Neural progenitor cell (in vitro differentiated cells): ENCODE results near the gene MS4A2.

Experiments used
- EZH2phosphoT487 ChIP-seq: fragments of 200-600 bp; sonication (generic); IDR thresholded peaks from 2 replicates; pipeline ENCODE4 v1.6.1; 2017; ENCODE audit warnings: antibody characterized with exemption
- TF ChIP-seq, protein P1 (sequence below): fragments of 200-600 bp; sonication (generic); IDR thresholded peaks from 2 replicates; pipeline ENCODE4 v1.5.1; 2017; ENCODE audit warnings: antibody characterized with exemption, mild to moderate bottlenecking

DNA sequence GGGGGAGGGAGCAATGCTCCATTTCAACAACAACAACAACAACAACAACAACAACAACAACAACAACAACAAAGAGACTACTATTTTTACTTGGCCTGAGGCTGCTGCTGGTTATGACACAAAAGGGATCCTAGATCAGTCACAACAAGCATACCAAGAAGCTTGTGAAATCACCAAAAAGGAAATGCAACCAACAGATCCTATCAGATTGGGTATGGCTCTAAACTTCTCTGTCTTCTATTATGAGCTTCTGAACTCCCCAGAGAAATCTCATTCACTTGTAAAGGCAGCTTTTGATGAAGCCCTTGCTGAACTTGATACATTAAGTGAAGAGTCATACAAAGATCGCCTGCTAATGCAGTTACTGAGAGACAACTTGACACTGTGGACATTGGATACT lies 10.5 kb upstream of the MS4A2 start:
- TF ChIP-seq, protein P1, sequence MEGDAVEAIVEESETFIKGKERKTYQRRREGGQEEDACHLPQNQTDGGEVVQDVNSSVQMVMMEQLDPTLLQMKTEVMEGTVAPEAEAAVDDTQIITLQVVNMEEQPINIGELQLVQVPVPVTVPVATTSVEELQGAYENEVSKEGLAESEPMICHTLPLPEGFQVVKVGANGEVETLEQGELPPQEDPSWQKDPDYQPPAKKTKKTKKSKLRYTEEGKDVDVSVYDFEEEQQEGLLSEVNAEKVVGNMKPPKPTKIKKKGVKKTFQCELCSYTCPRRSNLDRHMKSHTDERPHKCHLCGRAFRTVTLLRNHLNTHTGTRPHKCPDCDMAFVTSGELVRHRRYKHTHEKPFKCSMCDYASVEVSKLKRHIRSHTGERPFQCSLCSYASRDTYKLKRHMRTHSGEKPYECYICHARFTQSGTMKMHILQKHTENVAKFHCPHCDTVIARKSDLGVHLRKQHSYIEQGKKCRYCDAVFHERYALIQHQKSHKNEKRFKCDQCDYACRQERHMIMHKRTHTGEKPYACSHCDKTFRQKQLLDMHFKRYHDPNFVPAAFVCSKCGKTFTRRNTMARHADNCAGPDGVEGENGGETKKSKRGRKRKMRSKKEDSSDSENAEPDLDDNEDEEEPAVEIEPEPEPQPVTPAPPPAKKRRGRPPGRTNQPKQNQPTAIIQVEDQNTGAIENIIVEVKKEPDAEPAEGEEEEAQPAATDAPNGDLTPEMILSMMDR = no peak
- no peak for TF ChIP-seq EZH2phosphoT487
